HG02571 (cell line): ENCODE measurements around the gene RGS17.
A peak's percentile ranks its signal among the peaks of the same experiment; 100 is the strongest.
"Not testable (repeated sequence)": the region's sequence is repeated elsewhere in the genome, so short reads cannot be mapped to it uniquely, and the experiment has no call there.

Experiments used
- ATAC-seq: cut with Tn5 transposase; IDR thresholded peaks from one replicate; pipeline ENCODE4 v1.9.1; 2021; ENCODE audit warnings: mild to moderate bottlenecking, moderate library complexity; ENCODE audit not compliant: unreplicated experiment

Gene RGS17

GRCh38 chr6:153125032-153125431 lies 6.0 kb downstream of the RGS17 start:
- no peak for ATAC-seq

- no peak for ATAC-seq
These were observed 7.3 kb downstream of the RGS17 start for GRCh38 chr6:153123801-153124200.

- ATAC-seq = no peak
These were observed 9.8 kb downstream of the RGS17 start for GRCh38 chr6:153121311-153121710.

GRCh38 chr6:153117986-153118879 lies 12.8 kb downstream of the RGS17 start:
- ATAC-seq = peak; percentile 94

- not testable (repeated sequence) for ATAC-seq
These were observed 20.0 kb downstream of the RGS17 start for GRCh38 chr6:153111082-153111481.

- not testable (repeated sequence) for ATAC-seq
These were observed 20.5 kb downstream of the RGS17 start for GRCh38 chr6:153110612-153111011.

- ATAC-seq = no peak
These were observed 22.8 kb downstream of the RGS17 start for GRCh38 chr6:153108315-153108714.

- ATAC-seq = no peak
These were observed 25.1 kb downstream of the RGS17 start for GRCh38 chr6:153106021-153106420.

GRCh38 chr6:153104220-153104619 lies 26.9 kb downstream of the RGS17 start:
- no peak for ATAC-seq

- ATAC-seq = no peak
These were observed 27.8 kb downstream of the RGS17 start for GRCh38 chr6:153103319-153103655.

GRCh38 chr6:153102605-153103318 lies 28.3 kb downstream of the RGS17 start:
- ATAC-seq = no peak

- no peak for ATAC-seq
These were observed 29.6 kb downstream of the RGS17 start for GRCh38 chr6:153101461-153101860.

GRCh38 chr6:153099636-153100035 lies 31.4 kb downstream of the RGS17 start:
- ATAC-seq = peak; percentile 78

- ATAC-seq = no peak
These were observed 34.3 kb downstream of the RGS17 start for GRCh38 chr6:153096792-153097191.

- ATAC-seq = no peak
These were observed 35.1 kb downstream of the RGS17 start for GRCh38 chr6:153096031-153096430.

GRCh38 chr6:153092082-153093013 lies 38.7 kb downstream of the RGS17 start:
- ATAC-seq = peak; percentile 93

- ATAC-seq = no peak
These were observed 40.7 kb downstream of the RGS17 start for GRCh38 chr6:153090241-153090930.

GRCh38 chr6:153088796-153089195 lies 42.3 kb downstream of the RGS17 start:
- no peak for ATAC-seq

- ATAC-seq = no peak
These were observed 43.6 kb downstream of the RGS17 start for GRCh38 chr6:153087436-153087835.

- no peak for ATAC-seq
These were observed 44.7 kb downstream of the RGS17 start for GRCh38 chr6:153086225-153086990.
